ENCODE results near the gene PPP3CA.
"Not testable (repeated sequence)": the region's sequence is repeated elsewhere in the genome, so short reads cannot be mapped to it uniquely, and the experiment has no call there.

PPP3CA gene

GRCh38 chr4:101102114-101102742, 245.1 kb downstream of the PPP3CA start:
- no peak for DNase-seq (ENCODE audit: low read depth in 2 of 2)

GRCh38 chr4:101101072-101101471, 246.3 kb downstream of the PPP3CA start:
- DNase-seq (ENCODE audit: low read depth in 2 of 2) = no peak

- no peak for DNase-seq (ENCODE audit: low read depth in 2 of 2)
These were observed 248.5 kb downstream of the PPP3CA start for GRCh38 chr4:101098666-101099400.

- DNase-seq (ENCODE audit: low read depth in 2 of 2) = not testable (repeated sequence)
These were observed 254.7 kb downstream of the PPP3CA start for GRCh38 chr4:101092609-101093008.

- no peak for DNase-seq (ENCODE audit: low read depth in 2 of 2)
These were observed 258.2 kb downstream of the PPP3CA start for GRCh38 chr4:101089168-101089567.

GRCh38 chr4:101086801-101087586, 260.3 kb downstream of the PPP3CA start:
- no peak for DNase-seq (ENCODE audit: low read depth in 2 of 2)

GRCh38 chr4:101083131-101083530, 264.2 kb downstream of the PPP3CA start:
- DNase-seq (ENCODE audit: low read depth in 2 of 2) = no peak

GRCh38 chr4:101081695-101082369, 265.5 kb downstream of the PPP3CA start:
- DNase-seq (ENCODE audit: low read depth in 2 of 2) = no peak

GRCh38 chr4:101081166-101081565, 266.2 kb downstream of the PPP3CA start:
- DNase-seq (ENCODE audit: low read depth in 2 of 2) = no peak

- DNase-seq (ENCODE audit: low read depth in 2 of 2) = no peak
These were observed 268.4 kb downstream of the PPP3CA start for GRCh38 chr4:101078950-101079349.

GRCh38 chr4:101076032-101076431, 271.3 kb downstream of the PPP3CA start:
- no peak for DNase-seq (ENCODE audit: low read depth in 2 of 2)

GRCh38 chr4:101075536-101075935, 271.8 kb downstream of the PPP3CA start:
- no peak for DNase-seq (ENCODE audit: low read depth in 2 of 2)

- no peak for DNase-seq (ENCODE audit: low read depth in 2 of 2)
These were observed 273.0 kb downstream of the PPP3CA start for GRCh38 chr4:101074326-101074725.

- DNase-seq (ENCODE audit: low read depth in 2 of 2) = no peak
These were observed 276.1 kb downstream of the PPP3CA start for GRCh38 chr4:101071241-101071640.

GRCh38 chr4:101068115-101068514, 279.2 kb downstream of the PPP3CA start:
- DNase-seq (ENCODE audit: low read depth in 2 of 2) = no peak

GRCh38 chr4:101067383-101067782, 279.9 kb downstream of the PPP3CA start:
- DNase-seq (ENCODE audit: low read depth in 2 of 2) = no peak

- DNase-seq (ENCODE audit: low read depth in 2 of 2) = no peak
These were observed 280.6 kb downstream of the PPP3CA start for GRCh38 chr4:101066626-101067170.

- DNase-seq (ENCODE audit: low read depth in 2 of 2) = no peak
These were observed 281.3 kb downstream of the PPP3CA start for GRCh38 chr4:101065935-101066485.

- DNase-seq (ENCODE audit: low read depth in 2 of 2) = no peak
These were observed 282.0 kb downstream of the PPP3CA start for GRCh38 chr4:101065346-101065745.

GRCh38 chr4:101064541-101065180, 282.7 kb downstream of the PPP3CA start:
- DNase-seq (ENCODE audit: low read depth in 2 of 2) = no peak

GRCh38 chr4:101055392-101055791, 291.9 kb downstream of the PPP3CA start:
- no peak for DNase-seq (ENCODE audit: low read depth in 2 of 2)
